HFF-Myc (cell line): Measurements from ENCODE around the gene GABBR2.

Experiments
- DNase-seq: peaks from one replicate; pipeline ENCODE4 v3.0.0-alpha.2; 2011; ENCODE audit warnings: low read depth; ENCODE audit errors: extremely low read depth
- H3K4me3 ChIP-seq: replicated peaks from 2 replicates; pipeline ENCODE4 v1.5.1; 2011; ENCODE audit warnings: low read depth, mild to moderate bottlenecking, control low read depth, low read length
- TF ChIP-seq, protein P1 (sequence below): IDR thresholded peaks from 2 replicates; pipeline ENCODE4 v1.5.1; 2012; ENCODE audit warnings: mild to moderate bottlenecking, low read depth, low read length, control low read depth; ENCODE audit errors: missing control alignments

GABBR2 gene

DNA sequence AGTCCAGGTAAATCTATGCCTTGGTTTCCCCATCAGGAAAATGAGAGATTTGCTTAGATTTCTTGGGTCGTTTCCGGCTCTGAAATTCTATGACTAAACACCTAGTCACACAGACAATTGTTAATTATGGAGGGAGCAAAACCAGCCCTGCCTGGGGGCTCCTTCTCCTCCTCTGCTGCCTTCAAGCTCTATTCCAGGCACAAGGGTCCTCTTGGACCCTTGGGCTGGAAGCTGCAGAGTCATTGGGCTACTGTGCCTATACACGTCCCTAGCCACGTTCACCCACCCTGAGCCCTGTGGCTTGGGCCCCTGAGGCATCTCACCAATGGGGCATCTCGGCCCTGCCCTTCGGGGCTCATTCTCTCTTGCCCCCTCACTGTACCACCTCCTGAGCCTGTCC lies 379.5 kb downstream of the GABBR2 start:
- no peak for DNase-seq
- no peak overlapping the region for H3K4me3 ChIP-seq
- TF ChIP-seq, protein P1, sequence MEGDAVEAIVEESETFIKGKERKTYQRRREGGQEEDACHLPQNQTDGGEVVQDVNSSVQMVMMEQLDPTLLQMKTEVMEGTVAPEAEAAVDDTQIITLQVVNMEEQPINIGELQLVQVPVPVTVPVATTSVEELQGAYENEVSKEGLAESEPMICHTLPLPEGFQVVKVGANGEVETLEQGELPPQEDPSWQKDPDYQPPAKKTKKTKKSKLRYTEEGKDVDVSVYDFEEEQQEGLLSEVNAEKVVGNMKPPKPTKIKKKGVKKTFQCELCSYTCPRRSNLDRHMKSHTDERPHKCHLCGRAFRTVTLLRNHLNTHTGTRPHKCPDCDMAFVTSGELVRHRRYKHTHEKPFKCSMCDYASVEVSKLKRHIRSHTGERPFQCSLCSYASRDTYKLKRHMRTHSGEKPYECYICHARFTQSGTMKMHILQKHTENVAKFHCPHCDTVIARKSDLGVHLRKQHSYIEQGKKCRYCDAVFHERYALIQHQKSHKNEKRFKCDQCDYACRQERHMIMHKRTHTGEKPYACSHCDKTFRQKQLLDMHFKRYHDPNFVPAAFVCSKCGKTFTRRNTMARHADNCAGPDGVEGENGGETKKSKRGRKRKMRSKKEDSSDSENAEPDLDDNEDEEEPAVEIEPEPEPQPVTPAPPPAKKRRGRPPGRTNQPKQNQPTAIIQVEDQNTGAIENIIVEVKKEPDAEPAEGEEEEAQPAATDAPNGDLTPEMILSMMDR: no peak

DNA sequence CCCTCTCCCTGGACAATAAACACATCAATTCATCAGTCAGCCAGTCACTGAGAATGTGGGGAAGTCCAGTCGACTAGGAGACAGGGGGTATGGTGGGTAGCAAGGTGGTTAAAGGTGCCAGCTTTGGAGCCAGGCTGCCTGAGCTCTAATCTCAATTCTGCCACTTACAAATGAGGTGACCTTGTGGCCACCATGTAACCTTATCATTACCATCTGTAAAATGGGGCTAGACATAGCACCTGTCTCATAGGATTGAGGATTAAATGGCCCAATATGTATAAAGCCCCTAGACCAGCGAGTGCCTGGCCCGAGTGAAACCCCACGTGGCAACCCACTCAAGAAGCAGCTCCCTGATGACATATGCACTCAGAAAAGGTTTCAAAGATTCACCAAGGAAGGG lies 380.0 kb downstream of the GABBR2 start:
- DNase-seq: no peak
- TF ChIP-seq, protein P1: no peak

GRCh38 chr9:98328141-98328540 lies 380.6 kb downstream of the GABBR2 start:
- TF ChIP-seq, protein P1: no peak
- no peak for DNase-seq
- no peak overlapping the region for H3K4me3 ChIP-seq

More for the DNA sequence above, 380.0 kb downstream of the GABBR2 start:
- H3K4me3 ChIP-seq: no peak overlapping the region

DNA sequence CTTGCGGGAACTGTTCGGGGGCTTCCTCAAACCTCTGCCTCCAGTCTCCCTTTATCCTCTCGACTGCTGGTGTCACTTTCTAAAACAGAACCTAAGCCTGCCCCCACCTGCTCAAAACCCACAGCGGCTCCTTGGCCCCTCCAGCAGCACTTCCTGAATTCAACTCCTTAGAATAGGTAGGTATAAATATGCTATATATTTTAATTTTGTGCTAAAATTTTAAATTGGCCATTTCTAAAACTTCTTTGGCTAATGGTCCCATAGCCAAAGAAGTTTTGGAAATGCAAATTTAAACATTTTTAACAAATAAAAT lies 381.5 kb downstream of the GABBR2 start:
- DNase-seq: no peak
- TF ChIP-seq, protein P1: no peak

GRCh38 chr9:98326459-98327248 lies 382.1 kb downstream of the GABBR2 start:
- H3K4me3 ChIP-seq: no peak overlapping the region
- TF ChIP-seq, protein P1: no peak
- peak; percentile 46 for DNase-seq

More for the DNA sequence above, 381.5 kb downstream of the GABBR2 start:
- no peak overlapping the region for H3K4me3 ChIP-seq

GRCh38 chr9:98324801-98325200 lies 383.9 kb downstream of the GABBR2 start:
- DNase-seq: no peak
- TF ChIP-seq, protein P1: no peak
- H3K4me3 ChIP-seq: no peak overlapping the region

DNA sequence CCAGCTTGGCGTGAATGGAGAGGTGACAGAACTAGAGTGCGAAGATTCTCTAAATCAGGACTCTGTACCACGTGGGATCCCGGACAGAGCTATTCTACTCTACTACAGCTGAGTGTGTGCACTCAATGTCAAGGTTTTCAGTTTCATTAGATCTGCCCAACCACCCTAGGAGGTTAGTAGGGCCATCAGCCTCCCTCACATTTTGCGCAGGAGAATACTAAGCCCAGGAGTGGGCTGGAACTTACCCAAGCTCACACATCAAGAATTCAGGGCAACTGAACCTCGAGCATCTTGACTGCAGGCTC lies 385.0 kb downstream of the GABBR2 start:
- H3K4me3 ChIP-seq: no peak overlapping the region
- TF ChIP-seq, protein P1: no peak
- no peak for DNase-seq
